Activated T-helper 17 cell treated with anti-CD3 and anti-CD28 coated beads, Interleukin-2, amount 50 U/mL, for 72 hours (primary cell): ENCODE measurements around the gene PCDH9. TPM values are rescaled to one million over a fixed set of nuclear protein-coding genes. Genes with fewer than 3 reads are reported as not detected.
"Not testable (repeated sequence)": the region's sequence is repeated elsewhere in the genome, so short reads cannot be mapped to it uniquely, and the experiment has no call there.

ENCODE experiments used
- ATAC-seq: fragments of 150-1000 bp; cut with Tn5 transposase; replicated peaks from 2 replicates; pipeline ENCODE4 v1.10.0; 2021; ENCODE audit warnings: mild to moderate bottlenecking, moderate library complexity
- H3K27ac Mint-ChIP-seq: one replicate; pipeline ENCODE4 v1.8.0; 2022; ENCODE audit warnings: mixed read lengths
- H3K27me3 Mint-ChIP-seq: one replicate; pipeline ENCODE4 v1.8.0; 2022; ENCODE audit warnings: mixed read lengths
- H3K36me3 Mint-ChIP-seq: one replicate; pipeline ENCODE4 v1.8.0; 2022; ENCODE audit warnings: low read depth, mild to moderate bottlenecking, mixed read lengths
- H3K4me1 Mint-ChIP-seq: one replicate; pipeline ENCODE4 v1.8.0; 2022; ENCODE audit warnings: mixed read lengths
- H3K4me3 Mint-ChIP-seq: one replicate; pipeline ENCODE4 v1.8.0; 2022; ENCODE audit warnings: mild to moderate bottlenecking, mixed read lengths
- H3K9me3 Mint-ChIP-seq: one replicate; pipeline ENCODE4 v1.8.0; 2022; ENCODE audit warnings: mixed read lengths
- total RNA-seq, 2 donors: library from RNA; stranded (reverse); gene quantifications; one replicate each; pipeline ENCODE4 v1.2.3, GENCODE V29; 2022

Gene PCDH9
- total RNA-seq, 2 donors from 2014 or later = 0.11 TPM

GRCh38 chr13:66790861-66791260 is 439.3 kb downstream of the PCDH9 start:
- no peak overlapping the region for H3K27ac Mint-ChIP-seq
- no peaks in the 10 kb centered on the region for H3K27me3 Mint-ChIP-seq
- H3K9me3 Mint-ChIP-seq = peaks cover 7% of the 10 kb centered on the region
- H3K4me1 Mint-ChIP-seq = no peaks in the 10 kb centered on the region
- no peak for ATAC-seq
- H3K4me3 Mint-ChIP-seq = no peak overlapping the region
- H3K36me3 Mint-ChIP-seq = no peaks in the 10 kb centered on the region

- no peak overlapping the region for H3K4me3 Mint-ChIP-seq
- ATAC-seq = no peak
- no peaks in the 10 kb centered on the region for H3K27me3 Mint-ChIP-seq
Measured at GRCh38 chr13:66781241-66781640, 448.9 kb downstream of the PCDH9 start.

GRCh38 chr13:66780814-66781213 is 449.3 kb downstream of the PCDH9 start:
- Mint-ChIP-seq H3K36me3 (no peaks in the 10 kb centered on the region), H3K4me1 (no peaks in the 10 kb centered on the region)
- ATAC-seq = no peak

More at GRCh38 chr13:66781241-66781640, 448.9 kb downstream of the PCDH9 start:
- Mint-ChIP-seq H3K36me3 (no peaks in the 10 kb centered on the region), H3K27ac (no peak overlapping the region), H3K4me1 (no peaks in the 10 kb centered on the region), H3K9me3 (peaks cover 3% of the 10 kb centered on the region)

GRCh38 chr13:66778461-66778860 is 451.7 kb downstream of the PCDH9 start:
- no peak for ATAC-seq
- Mint-ChIP-seq H3K4me3 (no peak overlapping the region), H3K27ac (no peak overlapping the region), H3K36me3 (no peaks in the 10 kb centered on the region), H3K27me3 (no peaks in the 10 kb centered on the region), H3K4me1 (no peaks in the 10 kb centered on the region), H3K9me3 (peaks cover 4% of the 10 kb centered on the region)

More at GRCh38 chr13:66780814-66781213, 449.3 kb downstream of the PCDH9 start:
- Mint-ChIP-seq H3K4me3 (no peak overlapping the region), H3K27me3 (no peaks in the 10 kb centered on the region), H3K27ac (no peak overlapping the region), H3K9me3 (peaks cover 2% of the 10 kb centered on the region)

- no peaks in the 10 kb centered on the region for H3K36me3 Mint-ChIP-seq
- no peak overlapping the region for H3K4me3 Mint-ChIP-seq
- ATAC-seq = no peak
- H3K27ac Mint-ChIP-seq = no peak overlapping the region
- H3K4me1 Mint-ChIP-seq = no peaks in the 10 kb centered on the region
- H3K27me3 Mint-ChIP-seq = no peaks in the 10 kb centered on the region
- H3K9me3 Mint-ChIP-seq = peaks cover 8% of the 10 kb centered on the region
Measured at GRCh38 chr13:66775196-66775595, 454.9 kb downstream of the PCDH9 start.

GRCh38 chr13:66774046-66774445 is 456.1 kb downstream of the PCDH9 start:
- no peaks in the 10 kb centered on the region for H3K4me1 Mint-ChIP-seq
- H3K36me3 Mint-ChIP-seq = no peaks in the 10 kb centered on the region
- H3K27ac Mint-ChIP-seq = no peak overlapping the region
- H3K27me3 Mint-ChIP-seq = no peaks in the 10 kb centered on the region
- peaks cover 8% of the 10 kb centered on the region for H3K9me3 Mint-ChIP-seq
- no peak for ATAC-seq
- H3K4me3 Mint-ChIP-seq = no peak overlapping the region

GRCh38 chr13:66765559-66765958 is 464.6 kb downstream of the PCDH9 start:
- Mint-ChIP-seq H3K4me1 (no peaks in the 10 kb centered on the region), H3K9me3 (peaks cover 17% of the 10 kb centered on the region), H3K4me3 (no peak overlapping the region), H3K27me3 (no peaks in the 10 kb centered on the region), H3K36me3 (no peaks in the 10 kb centered on the region), H3K27ac (no peak overlapping the region)
- ATAC-seq = no peak

- H3K36me3 Mint-ChIP-seq, H3K4me1 Mint-ChIP-seq, H3K27ac Mint-ChIP-seq, H3K4me3 Mint-ChIP-seq, ATAC-seq, H3K27me3 Mint-ChIP-seq: not testable (repeated sequence)
- peaks cover 25% of the 10 kb centered on the region for H3K9me3 Mint-ChIP-seq
Measured at GRCh38 chr13:66760678-66761077, 469.5 kb downstream of the PCDH9 start.

- Mint-ChIP-seq H3K4me1 (no peaks in the 10 kb centered on the region), H3K36me3 (no peaks in the 10 kb centered on the region), H3K27me3 (no peaks in the 10 kb centered on the region), H3K9me3 (peaks cover 26% of the 10 kb centered on the region), H3K27ac (no peak overlapping the region), H3K4me3 (no peak overlapping the region)
- no peak for ATAC-seq
Measured at GRCh38 chr13:66759919-66760318, 470.2 kb downstream of the PCDH9 start.

GRCh38 chr13:66751691-66752090 is 478.4 kb downstream of the PCDH9 start:
- Mint-ChIP-seq H3K9me3 (peaks cover 4% of the 10 kb centered on the region), H3K4me3 (no peak overlapping the region), H3K36me3 (no peaks in the 10 kb centered on the region), H3K4me1 (no peaks in the 10 kb centered on the region), H3K27ac (no peak overlapping the region), H3K27me3 (no peaks in the 10 kb centered on the region)
- ATAC-seq = no peak

- Mint-ChIP-seq H3K4me1 (no peaks in the 10 kb centered on the region), H3K27me3 (no peaks in the 10 kb centered on the region), H3K4me3 (no peak overlapping the region), H3K9me3 (no peaks in the 10 kb centered on the region), H3K36me3 (no peaks in the 10 kb centered on the region), H3K27ac (no peak overlapping the region)
- peak; percentile 44 for ATAC-seq
Measured at GRCh38 chr13:66748712-66749111, 481.4 kb downstream of the PCDH9 start.

- Mint-ChIP-seq H3K36me3 (no peaks in the 10 kb centered on the region), H3K4me1 (no peaks in the 10 kb centered on the region), H3K4me3 (no peak overlapping the region), H3K27ac (no peak overlapping the region), H3K27me3 (no peaks in the 10 kb centered on the region), H3K9me3 (no peaks in the 10 kb centered on the region)
- ATAC-seq = no peak
Measured at GRCh38 chr13:66745307-66745706, 484.8 kb downstream of the PCDH9 start.

- Mint-ChIP-seq H3K36me3 (no peaks in the 10 kb centered on the region), H3K9me3 (no peaks in the 10 kb centered on the region), H3K27ac (no peak overlapping the region), H3K4me1 (no peaks in the 10 kb centered on the region), H3K27me3 (no peaks in the 10 kb centered on the region), H3K4me3 (no peak overlapping the region)
- no peak for ATAC-seq
Measured at GRCh38 chr13:66723576-66723975, 506.6 kb downstream of the PCDH9 start.

- no peak overlapping the region for H3K27ac Mint-ChIP-seq
- ATAC-seq = no peak
- H3K27me3 Mint-ChIP-seq = no peaks in the 10 kb centered on the region
- H3K9me3 Mint-ChIP-seq = no peaks in the 10 kb centered on the region
- no peak overlapping the region for H3K4me3 Mint-ChIP-seq
- no peaks in the 10 kb centered on the region for H3K36me3 Mint-ChIP-seq
- H3K4me1 Mint-ChIP-seq = no peaks in the 10 kb centered on the region
Measured at GRCh38 chr13:66716538-66716937, 513.6 kb downstream of the PCDH9 start.

- Mint-ChIP-seq H3K36me3 (no peaks in the 10 kb centered on the region), H3K27me3 (no peaks in the 10 kb centered on the region), H3K4me3 (no peak overlapping the region), H3K4me1 (no peaks in the 10 kb centered on the region), H3K27ac (no peak overlapping the region), H3K9me3 (peaks cover 4% of the 10 kb centered on the region)
- no peak for ATAC-seq
Measured at GRCh38 chr13:66714795-66715194, 515.3 kb downstream of the PCDH9 start.

- H3K9me3 Mint-ChIP-seq = no peaks in the 10 kb centered on the region
- no peak overlapping the region for H3K27ac Mint-ChIP-seq
- no peak overlapping the region for H3K4me3 Mint-ChIP-seq
- ATAC-seq = no peak
- H3K27me3 Mint-ChIP-seq = no peaks in the 10 kb centered on the region
- no peaks in the 10 kb centered on the region for H3K36me3 Mint-ChIP-seq
- H3K4me1 Mint-ChIP-seq = no peaks in the 10 kb centered on the region
Measured at GRCh38 chr13:66704110-66704509, 526.0 kb downstream of the PCDH9 start.
